Peyer's patch (tissue), 4 donors: ENCODE measurements around the gene NMNAT1.
"Not testable (repeated sequence)": the region's sequence is repeated elsewhere in the genome, so short reads cannot be mapped to it uniquely, and the experiment has no call there.

Experiments
- CTCF ChIP-seq, 6 experiments: fragments of 450-650 bp in 4 of 6; fragments of 200-600 bp in 2 of 6; sonication (generic) in 1 of 6; IDR thresholded peaks; one replicate each; pipeline ENCODE4 v1.5.1; 2017 to 2019; ENCODE audit warnings: antibody characterized with exemption in 6 of 6, mild to moderate bottlenecking in 3 of 6, moderate library complexity in 1 of 6
- POLR2A ChIP-seq, 2 donors: fragments of 450-650 bp; IDR thresholded peaks; one replicate each; pipeline ENCODE4 v1.5.1; 2017; ENCODE audit warnings: antibody characterized with exemption in 2 of 2, mild to moderate bottlenecking in 2 of 2, moderate library complexity in 2 of 2

- not testable (repeated sequence) for TF ChIP-seq CTCF, POLR2A (IDR thresholded peaks at IDR 0.05)
Observed at GRCh38 chr1:10028956-10029500, 85.8 kb downstream of the NMNAT1 start.
